ENCODE results near the gene TBC1D22B.
A peak's percentile ranks its signal among the peaks of the same experiment; 100 is the strongest.

Gene TBC1D22B

GRCh38 chr6:37260444-37260843 is 2.9 kb downstream of the TBC1D22B start:
- no peak for DNase-seq
- intact Hi-C loops (cut with DNase I) = no loop called here

- DNase-seq = no peak
- intact Hi-C loops (cut with DNase I) = no loop called here
Measured at GRCh38 chr6:37261198-37261597, 3.6 kb downstream of the TBC1D22B start.

DNA sequence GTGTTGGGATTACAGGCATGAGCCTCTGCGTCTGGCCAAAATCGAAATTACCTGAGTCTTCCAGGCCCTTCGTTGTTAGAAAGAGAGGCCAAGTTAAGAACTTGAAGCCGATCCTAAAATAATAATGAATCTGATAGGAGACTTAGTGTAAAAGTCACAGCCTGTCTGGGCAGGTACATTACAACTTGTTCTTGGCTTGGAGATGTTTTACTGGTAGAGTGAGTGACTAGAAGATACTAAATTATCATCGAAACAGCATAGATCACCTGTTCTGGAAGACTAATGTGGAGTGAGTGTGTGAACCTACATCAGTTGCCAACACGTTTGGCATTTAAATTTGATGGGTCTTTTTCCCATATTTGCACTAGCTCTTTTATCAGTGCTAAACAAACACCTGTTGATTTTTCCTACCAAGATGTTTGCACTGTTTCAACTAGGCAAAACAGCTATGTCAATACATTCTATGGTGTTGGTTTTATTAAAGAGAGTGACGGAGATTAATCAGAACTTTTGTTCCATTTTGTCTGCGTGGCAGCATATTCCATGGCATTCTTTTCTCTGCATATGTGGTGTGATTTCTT is 5.0 kb downstream of the TBC1D22B start:
- intact Hi-C loops (cut with DNase I) = no loop called here
- no peak for DNase-seq

DNA sequence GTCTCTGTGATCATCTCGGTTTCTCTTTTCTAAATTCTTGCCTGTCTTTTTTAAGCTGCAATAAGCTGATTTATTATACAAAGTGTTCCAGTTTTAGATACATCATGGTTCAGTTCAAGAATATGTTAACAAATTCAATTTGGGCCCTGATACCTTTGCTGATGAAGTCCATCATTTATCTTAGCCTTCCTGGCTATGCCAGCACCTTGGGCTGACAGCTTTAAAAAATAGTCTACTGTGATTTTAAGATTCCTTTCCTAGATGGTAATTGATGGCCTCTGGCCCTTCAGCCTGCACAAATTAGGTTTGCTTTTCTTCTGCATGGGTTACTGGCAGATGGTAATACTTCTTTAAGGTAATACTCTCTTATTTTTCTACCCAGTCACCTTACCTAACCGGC is 7.4 kb downstream of the TBC1D22B start:
- DNase-seq = no peak
- intact Hi-C loops (cut with DNase I) = no loop called here

DNA sequence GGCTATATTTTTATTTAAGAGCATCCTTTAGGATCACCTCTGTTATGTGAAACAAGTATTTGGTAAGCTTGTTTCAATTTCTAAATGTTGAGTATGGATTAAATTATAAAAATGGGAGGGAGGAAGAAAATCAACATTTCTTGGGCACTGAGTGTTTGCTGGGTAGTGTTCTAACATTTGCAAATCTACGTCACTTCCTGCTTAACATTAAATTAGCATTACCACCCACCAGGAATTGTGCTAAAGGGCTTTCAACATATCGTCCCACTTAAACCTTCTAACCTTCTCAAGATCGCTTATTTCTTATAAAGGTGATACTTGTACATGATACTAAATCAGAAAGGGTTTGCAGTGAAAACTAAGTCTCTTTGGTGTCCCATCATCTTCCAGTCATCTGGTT is 8.3 kb downstream of the TBC1D22B start:
- no peak for DNase-seq
- intact Hi-C loops (cut with DNase I) = no loop called here

DNA sequence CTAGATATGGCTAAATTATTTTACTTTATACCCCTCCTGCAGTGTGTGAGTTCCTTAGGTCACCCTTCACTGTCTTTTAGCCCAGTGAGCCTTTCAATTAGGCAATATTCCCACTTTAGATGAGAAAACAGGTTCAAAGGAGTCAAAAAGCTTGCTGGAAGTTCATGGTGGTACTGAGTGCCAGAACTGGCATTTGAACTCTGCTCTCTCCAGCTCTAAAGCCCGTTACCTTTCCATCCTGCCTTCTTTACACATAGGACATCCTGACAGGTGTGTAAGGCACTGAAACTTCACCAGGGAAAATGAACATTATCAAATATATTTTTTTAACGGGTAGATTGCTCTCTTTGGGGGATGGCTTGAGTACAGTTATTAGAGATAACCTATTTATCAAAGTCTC is 11.5 kb downstream of the TBC1D22B start:
- intact Hi-C loops (cut with DNase I) = no loop called here
- DNase-seq = no peak

DNA sequence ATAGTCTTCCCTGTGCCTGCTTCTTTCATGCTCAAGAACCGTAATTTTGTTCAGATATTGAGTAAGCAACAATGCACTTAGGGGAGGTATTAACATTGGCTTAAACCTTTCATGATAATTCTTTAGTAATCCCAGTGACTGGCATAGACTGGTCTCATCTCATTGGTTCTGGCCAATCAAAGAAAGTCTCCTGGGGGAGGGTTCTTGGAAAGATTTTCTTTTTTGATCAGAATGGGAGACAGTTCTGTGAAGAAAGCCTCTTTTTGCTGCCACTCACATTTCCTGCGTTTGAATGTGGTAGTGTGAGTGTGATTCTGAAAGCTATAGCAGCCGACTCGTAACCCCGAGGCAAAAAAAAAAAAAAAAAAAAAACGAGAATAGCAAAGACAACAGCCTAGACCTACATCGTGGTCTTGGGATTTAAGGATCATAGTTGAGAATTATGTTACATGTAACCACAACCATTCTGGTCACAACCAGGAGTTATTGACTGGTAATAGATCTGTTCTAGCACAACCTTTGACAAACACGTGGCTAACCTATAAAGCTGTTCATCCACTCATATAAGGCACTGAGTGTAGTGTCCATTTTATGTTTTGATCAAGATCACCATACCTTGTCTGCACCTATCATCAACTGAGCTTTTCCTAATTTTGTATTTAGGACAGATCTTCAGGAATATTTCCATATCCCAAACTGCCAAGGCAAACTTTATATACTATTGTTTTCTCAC is 15.4 kb downstream of the TBC1D22B start:
- intact Hi-C loops (cut with DNase I) = no loop called here
- no peak for DNase-seq

DNA sequence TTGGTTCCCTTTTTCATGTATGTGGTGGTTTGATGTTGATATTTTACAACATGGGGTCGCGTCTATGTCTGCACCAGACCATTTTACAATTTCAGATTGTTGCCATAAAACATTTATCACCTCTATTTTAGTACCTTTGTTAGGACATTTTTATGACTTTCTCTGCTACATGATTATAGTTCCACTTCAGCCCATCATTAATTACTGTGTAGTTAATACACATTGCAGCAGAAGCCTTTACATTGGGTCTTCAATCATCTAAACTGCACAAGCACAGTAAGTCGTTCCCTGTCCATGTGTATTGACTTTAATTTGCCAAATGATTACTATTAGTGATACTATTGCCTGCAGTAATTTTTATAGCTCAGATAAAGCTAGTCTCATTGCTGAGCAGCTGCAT is 16.1 kb downstream of the TBC1D22B start:
- no peak for DNase-seq
- intact Hi-C loops (cut with DNase I) = no loop called here

DNA sequence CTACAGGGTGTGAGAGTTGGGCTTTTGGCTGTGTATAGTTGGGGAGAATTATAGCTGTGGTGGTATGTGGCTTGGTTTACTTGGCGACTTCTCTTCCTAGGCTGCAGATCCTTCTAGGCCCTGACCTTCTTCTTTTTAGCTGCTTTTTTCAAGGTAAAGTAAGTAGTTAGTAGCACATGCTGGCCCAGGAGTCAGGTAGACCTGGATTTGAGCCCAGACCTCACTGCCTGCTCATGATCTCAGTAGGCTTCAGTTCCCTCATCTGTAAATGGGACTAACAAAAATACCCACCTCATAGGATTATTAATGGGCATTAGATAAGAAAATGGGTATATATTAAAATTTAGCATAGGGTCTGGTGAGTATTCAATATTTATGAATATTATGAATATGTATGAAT is 17.8 kb downstream of the TBC1D22B start:
- intact Hi-C loops (cut with DNase I) = no loop called here
- DNase-seq = no peak

- intact Hi-C loops (cut with DNase I) = no loop called here
- DNase-seq = no peak
Measured at GRCh38 chr6:37277001-37277409, 19.4 kb downstream of the TBC1D22B start.

DNA sequence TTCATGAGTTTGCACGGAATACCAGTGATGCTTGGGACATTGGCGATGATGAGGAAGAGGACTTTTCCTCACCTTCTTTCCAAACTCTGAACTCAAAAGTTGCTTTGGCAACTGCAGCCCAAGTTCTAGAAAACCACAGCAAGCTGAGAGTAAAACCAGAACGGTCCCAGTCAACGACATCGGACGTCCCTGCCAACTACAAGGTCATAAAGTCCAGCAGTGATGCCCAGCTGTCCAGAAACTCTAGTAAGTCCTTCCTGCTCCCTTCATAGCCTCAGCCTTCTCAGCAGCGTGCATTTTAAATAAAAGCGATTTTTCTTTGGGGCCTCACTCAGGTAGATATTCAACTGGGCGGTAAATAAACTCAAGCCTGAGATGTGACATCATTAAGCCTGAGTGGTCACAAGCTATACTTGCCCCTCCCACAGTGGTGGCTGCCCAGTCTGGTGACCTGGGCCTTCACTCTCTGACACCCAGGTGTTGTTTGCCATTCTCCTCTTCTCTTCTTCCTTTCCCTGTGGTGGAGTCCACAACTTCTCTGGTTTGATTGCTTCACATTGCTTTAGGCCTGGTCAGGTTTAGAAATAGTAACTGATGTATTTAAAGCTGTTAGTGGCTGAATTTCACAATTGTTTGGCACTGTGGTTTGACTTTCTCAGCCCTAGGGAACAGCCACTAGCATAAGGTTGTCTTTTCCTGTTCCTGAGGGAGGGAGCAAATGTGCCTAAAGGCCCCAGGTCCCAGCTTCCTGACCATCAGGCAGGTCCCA is 22.0 kb downstream of the TBC1D22B start:
- no peak for DNase-seq
- intact Hi-C loops (cut with DNase I) = no loop called here

DNA sequence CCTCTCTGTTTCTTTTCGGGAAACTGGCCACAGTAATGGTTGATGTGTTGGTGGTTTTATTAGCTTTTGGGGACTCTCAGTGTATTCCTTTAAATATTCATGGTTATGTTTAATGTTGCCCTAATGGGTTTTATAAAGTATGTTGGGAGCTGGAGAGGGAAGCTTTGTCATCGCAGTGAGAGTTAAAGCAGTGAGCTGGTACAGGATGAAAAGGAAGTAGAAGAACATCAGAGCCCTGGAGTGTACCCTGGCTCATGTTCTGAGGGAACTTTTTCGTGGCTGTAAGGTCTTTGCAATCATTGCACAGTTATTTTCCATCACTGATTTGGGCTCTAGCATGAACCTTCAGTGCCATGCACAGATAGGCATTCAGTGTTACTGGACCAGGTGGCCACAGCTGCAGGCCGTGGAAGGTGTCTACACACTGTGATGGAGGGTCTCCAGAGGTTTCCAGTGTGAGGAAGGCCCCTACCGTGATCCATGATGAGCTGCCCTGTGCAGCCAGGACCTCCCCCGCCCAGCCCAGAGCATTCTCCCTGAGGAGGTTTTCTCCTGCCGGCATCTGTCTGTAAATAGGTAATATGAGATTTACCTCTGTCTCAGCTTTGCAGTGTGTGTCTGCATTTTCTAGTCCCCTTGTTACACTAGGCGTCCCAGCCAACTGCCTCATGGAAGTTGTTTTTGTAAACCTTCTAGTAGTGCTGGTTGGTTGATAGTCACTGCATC is 22.8 kb downstream of the TBC1D22B start:
- intact Hi-C loops (cut with DNase I) = no loop called here

GRCh38 chr6:37282371-37282770 is 24.8 kb downstream of the TBC1D22B start:
- intact Hi-C loops (cut with DNase I) = no loop called here
- no peak for DNase-seq

More for the DNA sequence above, 22.8 kb downstream of the TBC1D22B start:
- DNase-seq = no peak

DNA sequence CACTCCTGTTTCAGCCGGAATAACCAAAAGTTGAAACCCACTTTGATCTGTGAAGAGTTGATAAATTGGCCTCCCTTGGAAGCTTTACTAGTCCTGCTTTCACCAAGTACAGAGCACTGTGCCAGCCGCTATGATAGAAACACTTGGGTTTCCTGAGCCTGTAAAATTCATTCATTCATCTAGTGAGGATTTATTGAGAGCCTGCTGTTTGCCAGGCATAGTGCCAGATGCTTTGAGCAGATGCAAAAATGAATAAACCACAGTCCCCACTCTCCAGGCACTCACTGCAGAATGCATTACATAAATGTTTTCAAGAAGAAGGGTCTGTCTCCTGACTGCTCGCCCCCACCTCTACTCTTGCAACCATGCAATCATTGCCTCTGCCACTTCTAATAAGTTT is 25.7 kb downstream of the TBC1D22B start:
- intact Hi-C loops (cut with DNase I) = no loop called here
- DNase-seq = peak in 3 of 42 donors; percentile 11 to 40 (median 16)

GRCh38 chr6:37283671-37284151 is 26.1 kb downstream of the TBC1D22B start:
- intact Hi-C loops (cut with DNase I) = no loop called here
- DNase-seq = peak in 33 of 42 donors; percentile 12 to 78 (median 39)

DNA sequence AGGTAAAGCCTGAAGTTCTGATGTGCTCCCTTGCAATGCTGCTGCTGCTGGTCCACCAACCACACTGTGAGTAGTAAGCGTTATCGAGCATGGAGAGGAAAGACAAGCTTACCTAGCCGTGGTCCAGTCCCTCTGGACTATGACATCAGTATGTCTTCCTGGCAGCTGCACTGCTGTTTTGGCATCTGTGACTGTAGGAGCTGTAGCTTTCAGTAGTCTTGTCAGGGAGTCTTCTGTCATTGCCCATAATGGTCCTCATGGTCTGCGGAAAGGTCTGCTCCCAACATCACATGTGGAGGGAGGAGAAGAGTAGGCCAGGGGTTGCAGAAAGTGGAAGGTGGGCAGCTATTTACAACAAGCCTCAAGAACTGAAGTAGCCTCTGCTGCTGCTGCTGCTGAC is 27.2 kb downstream of the TBC1D22B start:
- DNase-seq = no peak
- intact Hi-C loops (cut with DNase I) = no loop called here

DNA sequence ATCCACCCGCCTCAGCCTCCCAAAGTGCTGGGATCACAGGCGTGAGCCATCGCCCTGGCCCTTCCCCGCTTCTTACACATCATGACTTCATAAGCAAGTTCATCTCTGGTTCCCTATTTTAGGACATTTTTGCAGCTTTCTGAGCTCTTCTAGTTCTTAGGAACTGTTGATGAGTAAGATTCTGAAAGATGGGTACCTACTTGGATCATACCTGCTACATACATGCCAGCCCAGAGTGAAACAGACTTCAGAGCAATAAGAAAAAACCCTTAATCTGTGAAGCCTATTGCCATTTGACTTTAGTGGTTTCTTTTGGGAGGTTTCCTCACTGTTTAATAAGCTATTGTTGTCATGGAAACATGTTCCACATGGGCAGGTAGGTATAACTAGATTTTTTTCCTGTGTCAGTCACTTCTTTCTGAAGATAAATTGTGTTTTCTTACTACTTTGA is 28.3 kb downstream of the TBC1D22B start:
- no peak for DNase-seq
- intact Hi-C loops (cut with DNase I) = no loop called here

GRCh38 chr6:37287519-37288157 is 30.1 kb downstream of the TBC1D22B start:
- intact Hi-C loops (cut with DNase I) = no loop called here
- no peak for DNase-seq

DNA sequence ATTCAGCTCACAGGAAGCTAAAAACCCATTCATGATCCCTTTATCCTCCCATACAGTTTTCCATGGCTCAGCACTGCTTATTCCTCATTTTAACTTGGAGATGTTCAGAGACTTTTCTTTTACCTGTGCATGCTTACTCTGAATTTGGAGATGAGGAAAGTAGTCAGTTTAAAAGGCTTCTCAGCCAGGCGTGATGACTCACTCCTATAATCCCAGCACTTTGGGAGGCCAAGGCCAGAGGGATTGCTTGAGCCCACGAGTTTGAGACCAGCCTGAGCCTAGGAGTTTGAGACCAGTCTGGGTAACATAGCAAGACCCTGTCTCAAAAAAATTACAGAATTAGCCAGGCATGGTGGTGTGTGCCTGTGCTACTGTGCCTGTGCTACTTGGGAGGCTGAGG is 30.7 kb downstream of the TBC1D22B start:
- intact Hi-C loops (cut with DNase I) = no loop called here
- DNase-seq = no peak
